Chondrocyte (in vitro differentiated cells): Measurements from ENCODE around the gene CACNA1B. TPM values are rescaled to one million over a fixed set of nuclear protein-coding genes. Genes with fewer than 3 reads are reported as not detected.

ENCODE experiments used
- DNase-seq: peaks from one replicate; pipeline ENCODE4 v3.0.0; 2021; ENCODE audit warnings: mixed read lengths, low spot score
- H3K27ac Mint-ChIP-seq: one replicate; pipeline ENCODE4 v1.8.0; 2021; ENCODE audit warnings: mild to moderate bottlenecking, moderate library complexity, mixed read lengths; ENCODE audit not compliant: unreplicated experiment
- H3K27me3 Mint-ChIP-seq: 2 replicates; pipeline ENCODE4 v1.8.0; 2021; ENCODE audit warnings: low read depth, mixed read lengths
- H3K36me3 Mint-ChIP-seq: 2 replicates; pipeline ENCODE4 v1.8.0; 2021; ENCODE audit warnings: low read depth, mixed read lengths
- H3K4me1 Mint-ChIP-seq: 2 replicates; pipeline ENCODE4 v1.8.0; 2021; ENCODE audit warnings: low read depth, mild to moderate bottlenecking, mixed read lengths
- H3K4me3 Mint-ChIP-seq: one replicate; pipeline ENCODE4 v1.8.0; 2021; ENCODE audit warnings: mild to moderate bottlenecking, moderate library complexity, mixed read lengths; ENCODE audit not compliant: unreplicated experiment
- H3K9me3 Mint-ChIP-seq: 2 replicates; pipeline ENCODE4 v1.8.0; 2021; ENCODE audit warnings: low read depth, mixed read lengths
- total RNA-seq: library from RNA; stranded (reverse); gene quantifications from 3 replicates; pipeline ENCODE4 v1.2.1, GENCODE V29; 2021
- TF ChIP-seq, protein P1 (sequence below): fragments of 200-600 bp; sonication (generic); IDR thresholded peaks from 2 replicates; pipeline ENCODE4 v1.5.0; 2021; ENCODE audit warnings: antibody characterized with exemption, mild to moderate bottlenecking, moderate library complexity

The CACNA1B gene
- total RNA-seq, 1 donor from 2014 or later, result 3.7 TPM

DNA sequence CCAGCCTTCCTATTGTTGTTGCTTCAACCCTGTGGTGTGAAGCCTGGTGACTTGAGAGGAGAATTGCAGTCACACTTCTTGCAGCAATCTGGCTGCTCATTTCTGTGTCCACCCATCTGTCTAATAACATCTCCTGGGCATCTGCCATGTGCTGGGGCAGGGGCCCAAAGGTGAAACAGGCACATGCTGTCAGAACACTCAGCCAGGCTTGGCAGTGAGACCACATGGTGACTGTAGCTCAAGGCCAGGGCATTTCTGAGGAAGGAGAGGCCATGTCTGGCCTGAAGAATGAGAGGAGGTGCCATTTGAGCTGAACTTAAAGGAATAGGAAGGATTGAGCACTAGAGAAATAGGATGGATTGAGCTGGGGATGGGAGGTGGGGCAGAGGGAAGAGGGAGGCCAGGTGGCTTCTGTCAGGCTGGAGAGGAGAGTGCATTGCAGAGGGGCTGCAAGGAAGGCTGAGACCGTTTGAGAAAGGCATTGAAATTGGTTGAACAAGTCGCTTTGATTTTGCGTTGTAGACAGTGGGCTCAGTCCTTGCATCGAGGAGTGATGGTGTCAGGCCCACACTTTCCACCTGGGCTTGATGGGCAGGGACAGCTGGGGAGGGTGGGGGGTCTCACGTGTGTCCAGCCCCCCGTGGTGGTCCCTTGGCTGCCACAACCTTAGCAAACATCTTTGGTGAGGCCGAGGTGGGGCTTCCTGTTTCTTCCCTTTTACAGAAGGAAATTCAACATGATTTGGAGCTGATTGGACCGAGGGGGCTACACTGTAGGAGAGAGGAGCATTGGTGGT, 222.4 kb downstream of the CACNA1B start:
- TF ChIP-seq, protein P1, sequence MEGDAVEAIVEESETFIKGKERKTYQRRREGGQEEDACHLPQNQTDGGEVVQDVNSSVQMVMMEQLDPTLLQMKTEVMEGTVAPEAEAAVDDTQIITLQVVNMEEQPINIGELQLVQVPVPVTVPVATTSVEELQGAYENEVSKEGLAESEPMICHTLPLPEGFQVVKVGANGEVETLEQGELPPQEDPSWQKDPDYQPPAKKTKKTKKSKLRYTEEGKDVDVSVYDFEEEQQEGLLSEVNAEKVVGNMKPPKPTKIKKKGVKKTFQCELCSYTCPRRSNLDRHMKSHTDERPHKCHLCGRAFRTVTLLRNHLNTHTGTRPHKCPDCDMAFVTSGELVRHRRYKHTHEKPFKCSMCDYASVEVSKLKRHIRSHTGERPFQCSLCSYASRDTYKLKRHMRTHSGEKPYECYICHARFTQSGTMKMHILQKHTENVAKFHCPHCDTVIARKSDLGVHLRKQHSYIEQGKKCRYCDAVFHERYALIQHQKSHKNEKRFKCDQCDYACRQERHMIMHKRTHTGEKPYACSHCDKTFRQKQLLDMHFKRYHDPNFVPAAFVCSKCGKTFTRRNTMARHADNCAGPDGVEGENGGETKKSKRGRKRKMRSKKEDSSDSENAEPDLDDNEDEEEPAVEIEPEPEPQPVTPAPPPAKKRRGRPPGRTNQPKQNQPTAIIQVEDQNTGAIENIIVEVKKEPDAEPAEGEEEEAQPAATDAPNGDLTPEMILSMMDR, result no peak
- no peak overlapping the region for H3K27ac Mint-ChIP-seq
- no peaks in the 10 kb centered on the region for H3K36me3 Mint-ChIP-seq
- H3K9me3 Mint-ChIP-seq, result peaks cover 11% of the 10 kb centered on the region
- no peaks in the 10 kb centered on the region for H3K4me1 Mint-ChIP-seq
- peak; percentile 59 for DNase-seq
- H3K27me3 Mint-ChIP-seq, result peaks cover 1% of the 10 kb centered on the region
- H3K4me3 Mint-ChIP-seq, result no peak overlapping the region

DNA sequence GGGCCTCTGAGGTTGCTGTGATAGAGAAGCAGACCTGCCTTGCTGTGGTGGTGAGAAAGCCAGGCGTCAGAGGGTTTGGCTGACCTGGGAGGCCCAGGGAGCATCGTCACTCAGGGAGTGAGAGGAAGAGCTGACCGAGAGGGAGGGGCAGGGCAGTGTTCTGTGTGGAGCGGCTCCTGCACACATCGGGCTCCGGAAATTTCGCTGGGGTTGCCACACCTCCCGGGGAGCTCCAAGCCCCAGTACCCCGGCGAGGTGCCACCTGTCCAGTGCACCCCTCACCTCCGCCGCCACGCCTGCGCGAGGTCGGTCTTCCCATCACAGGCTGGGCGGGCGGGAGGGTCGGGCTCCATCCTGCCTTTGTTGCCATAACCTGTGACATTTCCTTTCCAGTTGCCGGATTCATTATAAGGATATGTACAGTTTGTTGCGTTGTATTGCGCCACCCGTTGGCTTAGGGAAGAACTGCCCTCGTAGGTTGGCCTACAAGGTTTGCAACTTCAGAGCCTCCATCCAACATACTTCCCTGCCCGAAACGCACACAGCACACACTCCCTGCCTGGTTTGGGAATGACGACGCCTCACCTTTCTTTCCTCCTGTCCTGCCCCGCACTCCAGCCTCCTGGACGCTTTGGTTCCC, 223.2 kb downstream of the CACNA1B start:
- no peaks in the 10 kb centered on the region for H3K4me1 Mint-ChIP-seq
- no peak overlapping the region for H3K4me3 Mint-ChIP-seq
- peak; percentile 89 for DNase-seq
- H3K9me3 Mint-ChIP-seq, result peaks cover 7% of the 10 kb centered on the region
- peaks cover 1% of the 10 kb centered on the region for H3K27me3 Mint-ChIP-seq
- H3K36me3 Mint-ChIP-seq, result no peaks in the 10 kb centered on the region
- no peak overlapping the region for H3K27ac Mint-ChIP-seq
- TF ChIP-seq, protein P1, result no peak

DNA sequence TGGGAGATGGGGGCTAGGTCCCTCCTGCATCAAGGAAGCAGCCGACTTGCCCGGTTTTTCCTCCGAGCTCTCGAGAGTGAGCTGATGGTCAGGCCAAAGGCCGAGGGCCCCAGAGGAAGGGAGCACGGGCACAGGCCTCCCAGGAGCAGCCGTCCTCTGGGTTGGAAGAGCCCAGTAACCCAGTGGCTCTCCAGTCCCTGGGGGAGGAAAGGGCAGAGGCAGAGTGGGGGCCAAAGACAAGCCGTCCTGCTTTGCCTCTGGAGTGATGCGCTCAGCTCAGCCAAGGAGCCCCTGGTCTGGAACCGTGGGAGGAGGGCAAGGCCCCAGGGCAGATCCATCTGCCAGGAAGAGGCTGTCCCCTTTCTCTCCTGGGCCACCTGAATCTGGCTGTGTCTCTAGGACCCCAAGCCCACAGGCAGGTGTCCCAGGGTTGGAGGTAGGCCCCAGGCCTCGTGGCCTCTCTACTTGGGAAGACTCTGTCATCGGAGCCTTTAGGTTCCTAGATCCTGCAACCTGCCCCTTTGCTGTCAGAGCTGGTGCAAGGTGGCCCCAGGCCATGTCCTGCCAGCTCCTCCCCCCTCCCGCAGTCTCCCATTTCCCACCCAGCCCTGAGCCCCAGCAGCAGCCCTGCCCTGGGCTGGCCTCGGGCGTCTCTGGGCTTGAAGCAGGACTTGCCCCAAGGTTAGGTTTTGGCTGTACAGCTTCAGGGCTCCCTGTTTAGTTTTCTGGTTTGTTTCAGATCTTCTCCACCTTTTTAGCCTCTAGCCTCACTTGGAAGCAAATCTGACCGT, 224.1 kb downstream of the CACNA1B start:
- TF ChIP-seq, protein P1, result no peak
- DNase-seq, result peak; percentile 74
- Mint-ChIP-seq H3K36me3 (no peaks in the 10 kb centered on the region), H3K9me3 (peaks cover 1% of the 10 kb centered on the region), H3K27me3 (peaks cover 1% of the 10 kb centered on the region), H3K27ac (no peak overlapping the region), H3K4me1 (no peaks in the 10 kb centered on the region), H3K4me3 (no peak overlapping the region)

DNA sequence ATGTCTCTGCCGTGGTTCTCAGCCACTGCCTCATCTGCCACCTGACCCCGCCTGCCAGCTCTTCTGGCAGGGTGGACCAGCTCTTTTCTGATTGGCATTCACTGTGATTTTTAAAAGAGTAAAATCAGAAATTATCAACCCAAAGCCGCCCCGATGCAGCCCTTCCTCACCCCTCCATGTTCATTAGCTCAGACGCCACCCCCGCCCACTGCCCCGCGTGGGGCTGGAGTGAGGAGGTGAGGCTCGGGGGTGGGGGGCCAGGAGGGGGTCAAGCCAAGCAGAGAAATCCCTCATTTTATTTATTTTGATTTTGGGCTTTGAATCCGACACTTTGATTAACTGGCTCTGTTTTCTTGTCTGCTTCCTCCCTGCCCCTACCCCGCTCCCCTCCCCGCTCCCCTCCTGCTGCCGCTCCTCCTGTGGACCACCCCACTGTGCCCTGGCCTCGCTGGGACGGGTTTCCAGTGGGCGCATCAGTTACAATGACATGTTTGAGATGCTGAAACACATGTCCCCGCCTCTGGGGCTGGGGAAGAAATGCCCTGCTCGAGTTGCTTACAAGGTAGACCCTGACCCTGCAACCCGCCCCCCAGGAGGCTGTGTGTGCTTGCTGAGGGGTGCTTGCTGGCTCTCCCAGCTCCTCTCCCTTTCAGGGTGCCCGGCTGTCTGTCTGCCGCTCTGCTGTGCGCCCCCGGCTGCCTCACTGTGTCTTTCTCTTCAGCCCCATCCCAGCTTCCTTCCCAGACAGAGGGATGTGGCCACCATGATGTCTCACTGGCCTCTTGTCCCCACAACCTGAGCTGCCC, 224.9 kb downstream of the CACNA1B start:
- TF ChIP-seq, protein P1, result no peak
- peak; percentile 80 for DNase-seq
- no peaks in the 10 kb centered on the region for H3K36me3 Mint-ChIP-seq
- peaks cover 1% of the 10 kb centered on the region for H3K27me3 Mint-ChIP-seq
- no peak overlapping the region for H3K4me3 Mint-ChIP-seq
- no peaks in the 10 kb centered on the region for H3K9me3 Mint-ChIP-seq
- H3K4me1 Mint-ChIP-seq, result no peaks in the 10 kb centered on the region
- no peak overlapping the region for H3K27ac Mint-ChIP-seq
